ENCODE measurements around the gene RHBDF2. TPM values are rescaled to one million over a fixed set of nuclear protein-coding genes. Genes with fewer than 3 reads are reported as not detected.

Gene RHBDF2
- total RNA-seq, 1 donor from 2014 or later: 0.79 TPM

DNA sequence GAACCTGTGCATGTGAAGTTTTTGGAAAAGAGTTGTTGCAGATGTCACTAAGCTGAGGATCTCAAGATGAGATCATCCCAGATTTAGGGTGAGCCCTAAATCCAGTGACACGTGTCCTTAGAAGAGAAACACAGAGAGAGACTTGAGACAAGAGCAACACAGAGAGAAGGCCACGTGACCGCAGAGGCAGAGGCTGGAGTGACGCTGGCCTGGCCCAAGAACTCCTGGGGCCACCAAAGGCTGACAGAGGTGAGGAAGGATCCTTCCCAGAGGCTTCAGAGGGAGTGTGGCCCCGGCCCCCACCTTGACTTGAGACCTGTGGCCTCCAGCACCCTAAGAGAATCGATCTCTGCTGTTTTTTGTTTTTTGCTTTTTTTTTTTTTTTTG, 12.1 kb upstream of the RHBDF2 start:
- DNase-seq (ENCODE audit: low spot score): no peak

DNA sequence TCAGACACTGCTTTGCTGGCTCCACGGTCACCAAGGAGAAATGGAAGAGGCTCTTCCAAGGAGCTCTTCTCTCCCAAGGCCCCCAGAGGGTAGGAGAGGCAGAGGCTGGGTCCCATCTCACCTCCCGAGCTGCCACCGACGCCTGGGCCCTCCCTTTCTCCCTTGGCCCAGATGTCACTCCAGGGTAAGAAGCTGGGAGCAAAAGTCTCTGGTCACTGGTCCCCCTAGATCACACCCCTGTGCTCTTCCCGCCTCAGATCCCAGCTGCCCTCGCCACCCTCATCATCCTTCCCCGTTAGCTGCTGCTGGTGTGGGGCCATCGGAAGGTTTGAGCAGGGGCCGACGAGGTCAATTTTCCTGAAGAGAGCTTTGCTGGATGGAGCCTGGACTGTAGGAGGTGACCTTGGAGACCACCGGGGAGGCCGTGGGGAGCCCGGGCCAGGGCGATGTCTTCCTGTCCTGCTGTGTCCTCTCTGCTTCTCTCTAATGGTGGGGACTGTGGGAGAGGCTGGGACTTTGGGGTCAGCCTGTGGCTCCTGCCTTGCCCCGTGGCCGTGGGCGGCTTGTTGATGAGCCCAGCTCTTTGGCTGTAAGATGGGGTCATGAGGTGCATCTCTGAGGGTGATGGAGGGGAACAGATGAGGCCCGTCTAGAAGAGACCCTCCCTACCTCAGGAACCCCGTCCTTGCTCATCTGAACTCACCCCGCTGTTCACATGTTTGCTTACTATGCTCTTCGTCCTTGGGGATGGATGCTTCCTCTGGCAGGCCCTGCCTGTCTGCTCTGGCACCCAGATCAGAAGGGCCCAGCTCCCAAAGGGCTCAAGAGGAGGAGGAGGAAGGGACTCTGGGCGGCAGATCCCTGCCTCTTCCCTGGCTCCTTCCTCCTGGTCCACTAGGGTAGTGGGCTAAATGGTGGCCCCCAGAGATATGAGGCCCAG, 11.4 kb upstream of the RHBDF2 start:
- H3K36me3 ChIP-seq: no peaks in the 10 kb centered on the region
- TF ChIP-seq EZH2 (IDR thresholded peaks at IDR 0.05) (no peak), EZH2phosphoT487 (IDR thresholded peaks at IDR 0.05) (no peak)
- TF ChIP-seq, protein P1, sequence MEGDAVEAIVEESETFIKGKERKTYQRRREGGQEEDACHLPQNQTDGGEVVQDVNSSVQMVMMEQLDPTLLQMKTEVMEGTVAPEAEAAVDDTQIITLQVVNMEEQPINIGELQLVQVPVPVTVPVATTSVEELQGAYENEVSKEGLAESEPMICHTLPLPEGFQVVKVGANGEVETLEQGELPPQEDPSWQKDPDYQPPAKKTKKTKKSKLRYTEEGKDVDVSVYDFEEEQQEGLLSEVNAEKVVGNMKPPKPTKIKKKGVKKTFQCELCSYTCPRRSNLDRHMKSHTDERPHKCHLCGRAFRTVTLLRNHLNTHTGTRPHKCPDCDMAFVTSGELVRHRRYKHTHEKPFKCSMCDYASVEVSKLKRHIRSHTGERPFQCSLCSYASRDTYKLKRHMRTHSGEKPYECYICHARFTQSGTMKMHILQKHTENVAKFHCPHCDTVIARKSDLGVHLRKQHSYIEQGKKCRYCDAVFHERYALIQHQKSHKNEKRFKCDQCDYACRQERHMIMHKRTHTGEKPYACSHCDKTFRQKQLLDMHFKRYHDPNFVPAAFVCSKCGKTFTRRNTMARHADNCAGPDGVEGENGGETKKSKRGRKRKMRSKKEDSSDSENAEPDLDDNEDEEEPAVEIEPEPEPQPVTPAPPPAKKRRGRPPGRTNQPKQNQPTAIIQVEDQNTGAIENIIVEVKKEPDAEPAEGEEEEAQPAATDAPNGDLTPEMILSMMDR (IDR thresholded peaks at IDR 0.05): no peak
- H3K27ac ChIP-seq: no peak overlapping the region
- no peak overlapping the region for H3K9ac ChIP-seq
- Mint-ChIP-seq H3K4me1 (peaks cover 19% of the 10 kb centered on the region), H3K27me3 (ENCODE audit: insufficient read depth, low read depth) (peaks cover 10% of the 10 kb centered on the region), H3K27ac (no peak overlapping the region), H3K36me3 (no peaks in the 10 kb centered on the region), H3K9me3 (no peaks in the 10 kb centered on the region), H3K4me3 (no peak overlapping the region)
- H3F3A ChIP-seq (ENCODE audit: low read depth): peaks cover 5% of the 10 kb centered on the region
- no peaks in the 10 kb centered on the region for H3K79me2 ChIP-seq (ENCODE audit: low read depth)
- H3K9me3 ChIP-seq (ENCODE audit: low read depth): no peaks in the 10 kb centered on the region
- no peaks in the 10 kb centered on the region for H4K20me1 ChIP-seq (ENCODE audit: low read depth)
- no peak for DNase-seq (ENCODE audit: low spot score)
- no peak overlapping the region for H3K4me2 ChIP-seq
- H2AFZ ChIP-seq (replicated peaks): no peak overlapping the region
- H3K4me1 ChIP-seq: no peaks in the 10 kb centered on the region
- no peak overlapping the region for H3K4me3 ChIP-seq
- H3K27me3 ChIP-seq: peaks cover 9% of the 10 kb centered on the region

More for the DNA sequence above, 12.1 kb upstream of the RHBDF2 start:
- H3K4me3 Mint-ChIP-seq: no peak overlapping the region
- Histone ChIP-seq H3K4me2 (no peak overlapping the region), H3K9me3 (ENCODE audit: low read depth) (no peaks in the 10 kb centered on the region), H3K36me3 (no peaks in the 10 kb centered on the region), H2AFZ (replicated peaks) (no peak overlapping the region), H3K27ac (no peak overlapping the region), H3K27me3 (peaks cover 2% of the 10 kb centered on the region), H3K4me3 (no peak overlapping the region), H3K4me1 (no peaks in the 10 kb centered on the region), H3F3A (ENCODE audit: low read depth) (peaks cover 5% of the 10 kb centered on the region), H3K9ac (no peak overlapping the region), H4K20me1 (ENCODE audit: low read depth) (no peaks in the 10 kb centered on the region), H3K79me2 (ENCODE audit: low read depth) (no peaks in the 10 kb centered on the region)
- H3K27me3 Mint-ChIP-seq (ENCODE audit: insufficient read depth, low read depth): peaks cover 7% of the 10 kb centered on the region
- H3K9me3 Mint-ChIP-seq: no peaks in the 10 kb centered on the region
- peaks cover 19% of the 10 kb centered on the region for H3K4me1 Mint-ChIP-seq
- H3K36me3 Mint-ChIP-seq: no peaks in the 10 kb centered on the region
- H3K27ac Mint-ChIP-seq: no peak overlapping the region
- no peak for TF ChIP-seq EZH2 (IDR thresholded peaks at IDR 0.05)
- TF ChIP-seq, protein P1 (IDR thresholded peaks at IDR 0.05): no peak
- TF ChIP-seq EZH2phosphoT487 (IDR thresholded peaks at IDR 0.05): no peak

DNA sequence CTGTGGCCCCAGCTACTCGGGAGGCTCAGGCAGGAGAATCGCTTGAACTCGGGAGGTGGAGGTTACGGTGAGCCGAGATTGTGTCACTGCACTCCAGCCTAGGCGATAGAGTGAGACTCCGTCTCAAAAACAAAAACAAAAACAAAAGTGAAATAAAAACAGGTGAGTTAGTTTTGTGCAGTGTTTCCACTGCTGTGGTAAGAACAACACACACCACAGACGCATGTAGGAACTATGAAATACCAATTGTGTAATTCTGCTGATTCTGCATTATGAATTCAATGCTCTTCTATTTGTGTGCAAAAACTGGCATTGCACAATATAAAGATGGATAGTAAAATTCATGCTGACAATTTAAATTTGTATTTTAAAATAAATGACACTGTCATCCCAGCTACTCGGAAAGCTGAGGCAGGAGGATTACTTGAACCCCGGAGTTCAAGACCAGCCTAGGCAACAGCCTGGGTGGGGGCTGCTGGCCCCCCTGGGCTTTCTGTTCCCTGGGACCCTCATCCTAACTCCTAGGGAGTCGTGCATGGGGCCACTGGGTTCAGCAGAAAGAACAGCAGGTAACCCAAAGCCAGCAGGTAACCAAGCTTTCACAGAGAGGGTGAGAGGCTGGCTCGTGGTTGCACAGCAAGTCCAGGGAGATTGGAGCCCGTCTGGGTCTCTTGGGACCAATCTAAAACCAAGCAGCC, 10.6 kb upstream of the RHBDF2 start:
- Mint-ChIP-seq H3K27me3 (ENCODE audit: insufficient read depth, low read depth) (peaks cover 9% of the 10 kb centered on the region), H3K4me1 (peaks cover 19% of the 10 kb centered on the region), H3K9me3 (no peaks in the 10 kb centered on the region), H3K36me3 (no peaks in the 10 kb centered on the region), H3K27ac (no peak overlapping the region), H3K4me3 (no peak overlapping the region)
- DNase-seq (ENCODE audit: low spot score): no peak
- no peaks in the 10 kb centered on the region for H3K4me1 ChIP-seq
- H3F3A ChIP-seq (ENCODE audit: low read depth): peaks cover 5% of the 10 kb centered on the region
- H3K4me2 ChIP-seq: no peak overlapping the region
- no peaks in the 10 kb centered on the region for H3K36me3 ChIP-seq
- H2AFZ ChIP-seq (replicated peaks): no peak overlapping the region
- TF ChIP-seq, protein P1 (IDR thresholded peaks at IDR 0.05): no peak
- TF ChIP-seq EZH2 (IDR thresholded peaks at IDR 0.05): no peak
- TF ChIP-seq EZH2phosphoT487 (IDR thresholded peaks at IDR 0.05): no peak
- H3K9ac ChIP-seq: no peak overlapping the region
- H3K4me3 ChIP-seq: no peak overlapping the region
- H3K27me3 ChIP-seq: peaks cover 16% of the 10 kb centered on the region
- H3K9me3 ChIP-seq (ENCODE audit: low read depth): no peaks in the 10 kb centered on the region
- no peaks in the 10 kb centered on the region for H3K79me2 ChIP-seq (ENCODE audit: low read depth)
- no peak overlapping the region for H3K27ac ChIP-seq
- H4K20me1 ChIP-seq (ENCODE audit: low read depth): no peaks in the 10 kb centered on the region

All from neural progenitor cell (in vitro differentiated cells).